ENCODE results near the gene MS4A3. TPM values are rescaled to one million over a fixed set of nuclear protein-coding genes. Genes with fewer than 3 reads are reported as not detected.
"Not testable (repeated sequence)": the region's sequence is repeated elsewhere in the genome, so short reads cannot be mapped to it uniquely, and the experiment has no call there.

MS4A3 gene
- total RNA-seq, 1 donor from 2014 or later, result 0.41 TPM

- FAIRE-seq (no peak), DNase-seq (ENCODE audit: low spot score in 2 of 2) (no peak)
Measured at GRCh38 chr11:60087239-60087638, 30.8 kb downstream of the MS4A3 start.

DNA sequence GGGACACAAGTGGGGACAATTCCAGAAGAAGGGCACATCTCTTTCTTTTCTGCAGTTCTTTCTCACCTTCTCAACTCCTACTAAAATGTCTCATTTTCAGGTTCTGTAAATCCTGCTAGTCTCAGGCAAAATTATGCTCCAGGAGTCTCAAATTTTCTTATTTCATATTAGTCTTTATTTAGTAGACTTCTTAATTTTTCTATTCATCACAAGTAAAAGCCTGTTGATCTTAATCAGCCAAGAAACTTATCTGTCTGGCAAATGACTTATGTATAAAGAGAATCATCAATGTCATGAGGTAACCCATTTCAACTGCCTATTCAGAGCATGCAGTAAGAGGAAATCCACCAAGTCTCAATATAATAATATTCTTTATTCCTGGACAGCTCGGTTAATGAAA is 31.9 kb downstream of the MS4A3 start, which contains the start of gene MS4A2:
MS4A2 (plus strand) TSS at position 301 of the 400 bp plus-strand sequence. CDS start 102 bp downstream, outside the sequence.
- FAIRE-seq (no peak), DNase-seq (ENCODE audit: low spot score in 2 of 2) (no peak)

GRCh38 chr11:60095477-60096120 is 39.1 kb downstream of the MS4A3 start:
- DNase-seq (ENCODE audit: low spot score in 2 of 2) (no peak), FAIRE-seq (no peak)

DNA sequence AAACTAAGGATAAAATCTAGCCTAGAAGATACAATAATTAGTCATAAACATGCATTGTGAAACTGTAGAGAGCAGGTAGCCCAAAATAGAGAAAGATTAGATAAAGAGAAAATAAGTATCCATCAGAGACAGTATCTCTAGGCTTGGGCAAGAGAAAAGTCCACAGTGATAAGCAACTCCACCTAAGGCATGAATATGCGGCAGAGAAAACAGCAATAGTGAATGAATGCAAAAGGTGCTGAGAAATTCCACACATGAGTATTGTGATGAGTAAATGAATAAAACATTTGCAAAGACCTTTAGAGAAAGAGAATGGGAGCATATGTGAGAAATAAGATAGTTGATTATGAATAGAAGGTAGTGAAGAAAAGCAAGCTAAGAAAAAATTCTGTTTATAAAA is 40.7 kb downstream of the MS4A3 start:
- FAIRE-seq, result no peak
- no peak for DNase-seq (ENCODE audit: low spot score in 2 of 2)

DNA sequence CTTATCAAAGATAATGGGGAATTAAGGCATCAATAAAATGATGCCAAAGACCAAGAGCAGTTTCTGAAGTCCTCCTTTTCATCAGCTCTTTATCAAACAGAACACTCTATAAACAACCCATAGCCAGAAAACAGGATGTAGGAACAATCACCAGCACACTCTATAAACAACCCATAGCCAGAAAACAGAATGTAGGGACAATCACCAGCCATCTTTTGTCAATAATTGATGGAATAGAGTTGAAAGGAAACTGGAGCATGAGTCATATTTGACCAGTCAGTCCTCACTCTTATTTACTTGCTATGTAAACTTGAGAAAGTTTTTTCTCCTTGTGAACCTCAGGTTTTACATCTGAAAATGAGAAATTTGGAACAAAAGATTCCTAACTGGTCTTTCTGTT is 42.0 kb downstream of the MS4A3 start:
- FAIRE-seq (no peak), DNase-seq (ENCODE audit: low spot score in 2 of 2) (no peak)

- no peak for DNase-seq (ENCODE audit: low spot score in 2 of 2)
- FAIRE-seq, result no peak
Measured at GRCh38 chr11:60100516-60100915, 44.1 kb downstream of the MS4A3 start.

DNA sequence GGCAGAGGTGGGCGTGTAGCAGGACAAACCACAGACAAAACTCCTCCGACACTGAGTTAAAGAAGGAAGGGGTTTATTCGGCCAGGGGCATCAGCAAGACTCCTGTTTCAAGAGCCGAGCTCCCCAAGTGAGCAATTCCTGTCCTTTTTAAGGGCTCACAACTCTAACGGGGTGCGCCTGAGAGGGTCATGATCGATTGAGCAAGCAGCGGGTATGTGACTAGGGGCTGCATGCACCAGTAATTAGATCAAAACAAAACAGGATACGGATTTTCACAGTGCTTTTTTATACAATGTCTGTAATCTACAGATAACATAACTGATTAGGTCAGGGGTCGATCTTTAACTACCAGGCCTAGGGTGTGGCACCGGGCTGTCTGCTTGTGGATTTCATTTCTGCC is 44.9 kb downstream of the MS4A3 start:
- not testable (repeated sequence) for DNase-seq (ENCODE audit: low spot score in 2 of 2); FAIRE-seq

DNA sequence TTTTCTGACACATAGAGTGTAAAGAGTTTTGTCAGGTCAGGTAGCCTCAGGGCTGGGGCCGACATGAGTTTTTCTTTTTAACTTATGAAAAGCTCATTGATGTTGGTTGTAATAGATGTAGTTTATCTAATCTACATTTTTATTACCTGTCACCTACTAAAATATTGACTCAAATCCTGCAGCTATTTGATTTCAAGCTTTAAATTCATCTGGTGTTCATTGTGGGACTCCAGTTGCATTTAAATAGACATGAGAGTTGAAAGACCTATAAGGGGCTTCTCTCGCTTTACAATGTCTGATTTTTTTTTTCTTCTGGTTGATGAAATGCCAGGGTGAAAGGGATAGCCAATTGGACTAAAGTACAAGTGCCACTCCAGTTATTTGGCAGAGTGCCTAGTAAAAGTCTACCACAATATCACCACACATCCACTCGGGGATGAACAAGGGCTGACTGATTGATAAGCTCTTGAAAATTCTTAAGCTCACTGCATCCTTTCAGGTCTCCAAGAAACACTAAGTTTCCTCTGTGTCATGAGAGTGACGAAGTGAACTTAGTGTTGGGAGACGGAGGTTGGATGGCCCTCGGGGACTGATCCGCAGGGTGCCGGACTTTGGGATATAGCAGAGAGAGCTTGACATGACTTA is 48.1 kb downstream of the MS4A3 start:
- not testable (repeated sequence) for FAIRE-seq; DNase-seq (ENCODE audit: low spot score in 2 of 2)

DNA sequence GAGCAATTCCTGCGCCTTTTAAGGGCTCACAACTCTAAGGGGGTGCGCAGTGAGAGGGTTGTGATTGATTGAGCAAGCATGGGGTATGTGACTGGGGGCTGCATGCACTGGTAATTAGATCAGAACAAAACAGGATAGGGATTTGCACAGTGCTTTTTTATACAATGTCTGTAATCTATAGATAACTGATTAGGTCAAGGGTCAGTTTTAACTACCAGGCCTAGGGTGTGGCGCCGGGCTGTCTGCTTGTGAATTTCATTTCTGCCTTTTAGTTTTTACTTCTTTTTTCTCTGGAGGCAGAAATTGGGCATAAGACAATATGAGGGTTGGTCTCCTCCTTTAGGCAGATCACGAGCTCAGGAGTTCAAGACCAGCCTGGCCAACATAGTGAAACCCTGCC is 52.2 kb downstream of the MS4A3 start:
- DNase-seq (ENCODE audit: low spot score in 2 of 2), result not testable (repeated sequence)

GRCh38 chr11:60111793-60112192 is 55.3 kb downstream of the MS4A3 start:
- FAIRE-seq (no peak), DNase-seq (ENCODE audit: low spot score in 2 of 2) (no peak)

More for the DNA sequence above, 52.2 kb downstream of the MS4A3 start:
- not testable (repeated sequence) for FAIRE-seq

- FAIRE-seq, result no peak
- DNase-seq (ENCODE audit: low spot score in 2 of 2), result no peak
Measured at GRCh38 chr11:60116996-60117790, 60.7 kb downstream of the MS4A3 start.

DNA sequence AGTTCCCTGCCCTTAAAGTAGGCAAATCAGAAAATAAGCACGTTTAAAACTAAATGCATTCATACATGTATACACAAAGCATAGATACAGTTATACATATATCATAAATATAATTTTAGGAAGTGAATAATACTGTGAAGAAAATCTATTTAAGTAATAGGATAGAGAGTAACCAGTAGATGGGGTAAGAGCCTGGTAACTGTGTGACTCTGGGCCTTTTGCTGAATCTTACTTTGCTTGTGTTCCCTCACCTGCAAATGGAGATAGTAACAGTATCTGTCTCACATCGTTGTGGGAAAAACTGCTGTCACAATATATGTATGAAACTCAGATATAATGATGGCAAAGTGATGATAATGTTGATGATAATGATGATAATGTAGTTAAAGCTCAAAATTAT is 61.9 kb downstream of the MS4A3 start:
- DNase-seq (ENCODE audit: low spot score in 2 of 2) (no peak), FAIRE-seq (no peak)

- FAIRE-seq (no peak), DNase-seq (ENCODE audit: low spot score in 2 of 2) (no peak)
Measured at GRCh38 chr11:60119710-60120109, 63.2 kb downstream of the MS4A3 start.

Other genes starting within 250 kb of the MS4A3 start
- 31.8 TPM for gene MRPL16, start 245.9 kb upstream of the MS4A3 start, total RNA-seq
- not detected for gene CBLIF, start 211.2 kb upstream of the MS4A3 start, total RNA-seq
- gene TCN1, start 190.2 kb upstream of the MS4A3 start, total RNA-seq, result not detected
- gene OOSP3, start 177.9 kb upstream of the MS4A3 start, total RNA-seq, result not detected
- gene OOSP1, start 118.2 kb upstream of the MS4A3 start, total RNA-seq, result 0.41 TPM
- not detected for gene OOSP4A, start 92.6 kb upstream of the MS4A3 start, total RNA-seq
- gene OOSP4B, start 39.5 kb upstream of the MS4A3 start, total RNA-seq, result not detected
- gene OOSP2, start 16.3 kb upstream of the MS4A3 start, total RNA-seq, result not detected
- gene MS4A2, start 32.0 kb downstream of the MS4A3 start, total RNA-seq, result under 0.01 TPM
- 2.4 TPM for gene MS4A6A, start 126.4 kb downstream of the MS4A3 start, total RNA-seq
- not detected for gene MS4A4E, start 186.5 kb downstream of the MS4A3 start, total RNA-seq
- gene MS4A4A, start 224.0 kb downstream of the MS4A3 start, total RNA-seq, result 2.0 TPM